GM12892 (cell line): ENCODE data around the gene RTL1.

Source experiments
- DNase-seq: peaks from one replicate; pipeline ENCODE4 v3.0.0; 2011; ENCODE audit not compliant: insufficient read length
- FAIRE-seq: peaks from 2 replicates; lab custom pipeline; 2011; peaks lifted over from hg19 to GRCh38; lab: Jason Lieb, UNC
- POLR2A ChIP-seq: IDR thresholded peaks from 2 replicates; pipeline ENCODE4 v1.6.1; 2011; ENCODE audit warnings: low read depth, low read length, control low read depth
- POLR2AphosphoS5 ChIP-seq: IDR thresholded peaks from 2 replicates; pipeline ENCODE4 v1.6.1; 2011; ENCODE audit warnings: low read depth, low read length, control low read depth
- TAF1 ChIP-seq: IDR thresholded peaks from 2 replicates; pipeline ENCODE4 v1.6.1; 2011; ENCODE audit warnings: low read depth, mild to moderate bottlenecking, control low read depth, low read length, borderline replicate concordance

RTL1 gene

DNA sequence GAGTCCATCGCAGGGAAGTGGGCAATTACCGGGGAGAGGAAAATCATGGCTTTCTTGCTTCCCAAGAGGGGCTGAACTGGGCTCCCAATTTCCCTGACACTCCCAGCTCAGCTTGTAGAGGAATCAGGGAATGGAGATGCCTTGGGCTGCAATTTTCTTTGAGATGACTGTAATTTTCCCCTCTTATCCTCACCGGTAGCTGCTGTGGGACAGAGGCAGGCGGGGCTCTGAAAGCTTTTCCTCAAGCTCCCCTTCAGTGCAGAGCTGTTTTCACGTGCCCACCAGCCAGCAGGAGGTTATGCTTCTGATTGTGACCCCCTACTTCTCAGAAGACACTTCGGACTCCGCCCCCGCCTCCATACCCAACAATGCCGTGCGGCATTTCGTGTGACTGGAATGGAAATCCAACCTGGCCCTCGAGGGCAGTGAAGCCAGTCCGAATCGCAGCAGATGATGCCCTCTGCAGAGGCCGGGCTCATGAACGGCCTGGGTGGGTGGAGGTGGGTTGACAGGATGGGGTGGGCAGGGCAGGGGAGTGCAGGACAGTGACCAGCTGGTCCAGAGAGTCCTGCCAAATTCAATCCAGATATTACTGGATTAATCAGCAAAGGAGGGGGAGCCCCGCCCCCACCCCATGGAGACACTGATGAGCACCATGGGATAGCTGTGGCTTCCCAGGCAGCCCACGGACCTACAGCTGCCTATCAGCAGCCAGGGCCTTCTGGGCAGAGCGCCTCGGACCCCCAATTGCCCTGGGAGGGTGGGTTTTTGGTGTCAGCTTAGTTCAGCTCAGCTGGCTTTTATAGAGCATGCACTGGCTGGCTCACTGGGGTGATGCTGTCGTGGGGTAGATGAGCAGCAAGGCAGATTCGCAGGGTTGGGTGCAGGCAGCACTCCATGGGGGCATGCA is 37.6 kb downstream of the RTL1 start:
- no peak for DNase-seq
- FAIRE-seq = no peak
- TF ChIP-seq TAF1 (no peak), POLR2A (no peak), POLR2AphosphoS5 (no peak)

DNA sequence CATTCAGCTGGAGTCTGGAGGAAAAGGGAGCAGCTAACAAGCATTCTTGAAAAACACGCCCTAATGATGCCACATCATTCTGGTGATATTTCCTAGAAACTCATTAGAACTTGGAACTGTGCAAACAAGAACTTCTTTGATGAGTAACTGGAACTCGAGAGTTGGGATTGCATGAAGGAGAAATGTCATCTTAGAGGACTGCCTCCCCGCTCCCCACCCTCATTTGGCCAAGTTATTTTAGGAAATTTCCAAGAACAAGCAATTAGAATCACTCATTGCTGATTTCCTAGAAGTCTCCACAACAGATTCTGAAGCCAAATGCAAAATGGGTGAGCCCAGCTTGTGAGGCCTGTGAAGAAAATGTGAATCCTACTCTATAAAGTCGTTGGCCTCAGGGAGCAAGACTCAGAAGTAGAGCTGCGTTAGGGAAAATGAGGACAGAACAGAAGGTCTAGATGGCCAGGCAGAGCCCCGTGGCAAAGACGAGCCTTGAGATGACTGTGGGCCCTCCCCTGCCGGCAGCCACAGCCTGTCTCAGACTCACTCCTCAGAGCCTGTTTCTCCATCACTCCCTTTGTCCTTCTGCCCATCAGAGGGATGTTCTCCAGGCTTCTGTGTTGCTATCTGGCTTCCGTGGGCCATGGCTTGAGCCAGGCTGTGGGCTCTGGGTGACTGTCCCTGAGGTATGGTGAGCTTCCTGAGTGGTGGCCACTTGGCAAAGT is 38.4 kb downstream of the RTL1 start:
- TF ChIP-seq POLR2A (no peak), TAF1 (no peak), POLR2AphosphoS5 (no peak)
- no peak for FAIRE-seq
- no peak for DNase-seq

- DNase-seq (no peak), FAIRE-seq (no peak)
- no peak for TF ChIP-seq POLR2A
- TF ChIP-seq POLR2AphosphoS5 = no peak
- TF ChIP-seq TAF1 = no peak
These were observed 39.3 kb downstream of the RTL1 start for GRCh38 chr14:100864206-100864605.

DNA sequence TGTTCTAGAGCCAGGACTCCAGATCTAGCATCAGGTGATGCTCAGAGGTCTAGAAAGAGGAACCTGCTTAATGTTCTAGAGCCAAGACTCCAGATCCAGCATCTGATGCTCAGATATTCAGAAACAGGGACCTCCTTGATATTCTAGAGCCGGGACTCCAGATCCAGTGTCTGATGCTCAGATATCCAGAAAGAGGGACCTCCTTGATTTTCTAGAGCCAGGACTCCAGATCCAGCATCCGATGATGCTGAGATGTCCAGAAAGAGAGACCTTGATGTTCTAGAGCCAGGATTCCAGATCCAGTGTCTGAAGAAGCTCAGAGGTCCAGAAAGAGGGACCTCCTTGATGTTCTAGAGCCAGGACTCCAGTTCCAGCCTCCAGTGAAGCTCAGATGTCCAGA is 40.7 kb downstream of the RTL1 start:
- TF ChIP-seq TAF1 (no peak), POLR2A (no peak), POLR2AphosphoS5 (no peak)
- FAIRE-seq (no peak), DNase-seq (no peak)

- TF ChIP-seq POLR2AphosphoS5 (no peak), TAF1 (no peak), POLR2A (no peak)
- no peak for FAIRE-seq
- DNase-seq = no peak
These were observed 41.2 kb downstream of the RTL1 start for GRCh38 chr14:100862277-100862676.

GRCh38 chr14:100861937-100862247 is 41.6 kb downstream of the RTL1 start:
- TF ChIP-seq TAF1 (no peak), POLR2A (no peak), POLR2AphosphoS5 (no peak)
- DNase-seq (no peak), FAIRE-seq (no peak)

DNA sequence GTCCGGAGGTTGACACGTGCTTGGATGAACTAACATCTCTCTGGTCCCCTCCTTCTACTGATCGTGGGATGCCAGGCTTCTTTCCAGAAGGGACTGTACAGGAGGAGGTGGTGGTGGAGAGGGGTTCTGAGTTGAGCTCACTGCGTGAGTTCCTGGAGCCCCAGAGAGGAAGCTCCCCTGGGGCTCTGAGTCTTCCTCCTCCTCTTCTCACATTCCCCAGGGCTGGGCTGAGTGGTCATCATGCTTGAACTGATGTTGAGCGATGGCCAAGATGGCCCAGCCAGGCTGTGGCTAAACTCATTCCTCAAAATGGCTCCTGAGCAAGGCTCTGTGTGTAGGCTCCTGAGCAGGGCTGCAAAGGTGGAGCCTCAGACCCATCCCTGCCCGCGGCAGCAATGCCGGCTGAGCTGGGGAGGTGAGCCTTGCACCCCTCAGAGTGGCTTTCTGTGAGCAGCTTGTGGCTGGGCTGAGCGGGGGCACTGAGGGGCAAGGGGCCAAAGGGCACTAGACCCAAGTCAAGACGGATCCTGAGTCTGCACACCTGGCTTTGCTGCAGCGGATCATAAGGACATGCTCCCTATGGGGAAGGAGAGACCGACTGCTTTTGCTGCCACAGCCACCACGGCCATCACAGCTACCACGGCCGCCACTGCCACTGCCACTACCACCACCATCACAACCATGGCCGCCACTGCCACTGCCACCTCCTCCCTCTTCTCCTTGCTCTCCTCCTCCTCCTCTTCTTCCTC is 42.2 kb downstream of the RTL1 start:
- FAIRE-seq (no peak), DNase-seq (no peak)
- TF ChIP-seq TAF1 (no peak), POLR2A (no peak), POLR2AphosphoS5 (no peak)

DNA sequence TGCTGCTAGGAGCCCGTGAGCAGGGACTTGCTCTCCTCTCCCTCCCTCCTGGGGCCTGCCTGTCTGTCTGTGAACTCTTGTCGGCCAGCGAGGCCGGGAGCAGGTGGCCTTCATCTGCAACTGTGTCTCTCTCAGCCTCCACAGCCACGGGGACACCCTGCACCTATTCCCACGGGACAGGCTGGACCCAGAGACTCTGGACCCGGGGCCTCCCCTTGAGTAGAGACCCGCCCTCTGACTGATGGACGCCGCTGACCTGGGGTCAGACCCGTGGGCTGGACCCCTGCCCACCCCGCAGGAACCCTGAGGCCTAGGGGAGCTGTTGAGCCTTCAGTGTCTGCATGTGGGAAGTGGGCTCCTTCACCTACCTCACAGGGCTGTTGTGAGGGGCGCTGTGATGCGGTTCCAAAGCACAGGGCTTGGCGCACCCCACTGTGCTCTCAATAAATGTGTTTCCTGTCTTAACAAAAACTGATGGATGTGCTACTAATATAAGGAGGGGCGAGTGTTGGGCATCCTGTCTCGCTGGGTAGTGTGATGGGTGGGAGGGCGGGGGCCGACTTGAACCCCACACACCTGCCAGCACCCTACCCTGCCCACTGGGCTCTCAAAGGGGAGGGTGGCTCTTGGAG is 42.9 kb downstream of the RTL1 start:
- TF ChIP-seq TAF1 (no peak), POLR2AphosphoS5 (no peak), POLR2A (no peak)
- FAIRE-seq (no peak), DNase-seq (no peak)

DNA sequence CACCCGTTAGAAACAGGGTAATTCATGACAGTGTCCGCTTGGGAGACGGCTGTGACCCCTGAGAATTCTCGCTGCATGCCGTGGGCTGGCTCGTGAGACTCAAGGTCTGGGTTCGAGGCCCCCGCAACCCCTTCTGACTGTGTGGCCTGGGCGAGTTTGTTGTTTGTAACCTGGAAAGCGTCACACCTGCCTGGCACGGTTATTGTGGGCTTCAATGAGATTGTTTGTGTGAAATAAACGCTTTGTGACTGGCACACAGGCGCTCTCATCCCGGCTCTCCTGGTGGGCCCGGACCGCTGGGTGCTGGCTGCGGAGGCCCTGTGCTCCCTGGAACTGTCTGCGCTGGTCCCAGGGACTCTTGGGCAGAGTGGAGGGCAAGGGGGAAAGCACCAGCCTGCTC is 43.7 kb downstream of the RTL1 start:
- no peak for FAIRE-seq

GRCh38 chr14:100858838-100859220 is 44.7 kb downstream of the RTL1 start:
- DNase-seq (no peak), FAIRE-seq (no peak)
- TF ChIP-seq POLR2A (no peak), POLR2AphosphoS5 (no peak), TAF1 (no peak)

More for the DNA sequence above, 43.7 kb downstream of the RTL1 start:
- no peak for TF ChIP-seq POLR2A
- no peak for TF ChIP-seq POLR2AphosphoS5
- TF ChIP-seq TAF1 = no peak
- DNase-seq = no peak

DNA sequence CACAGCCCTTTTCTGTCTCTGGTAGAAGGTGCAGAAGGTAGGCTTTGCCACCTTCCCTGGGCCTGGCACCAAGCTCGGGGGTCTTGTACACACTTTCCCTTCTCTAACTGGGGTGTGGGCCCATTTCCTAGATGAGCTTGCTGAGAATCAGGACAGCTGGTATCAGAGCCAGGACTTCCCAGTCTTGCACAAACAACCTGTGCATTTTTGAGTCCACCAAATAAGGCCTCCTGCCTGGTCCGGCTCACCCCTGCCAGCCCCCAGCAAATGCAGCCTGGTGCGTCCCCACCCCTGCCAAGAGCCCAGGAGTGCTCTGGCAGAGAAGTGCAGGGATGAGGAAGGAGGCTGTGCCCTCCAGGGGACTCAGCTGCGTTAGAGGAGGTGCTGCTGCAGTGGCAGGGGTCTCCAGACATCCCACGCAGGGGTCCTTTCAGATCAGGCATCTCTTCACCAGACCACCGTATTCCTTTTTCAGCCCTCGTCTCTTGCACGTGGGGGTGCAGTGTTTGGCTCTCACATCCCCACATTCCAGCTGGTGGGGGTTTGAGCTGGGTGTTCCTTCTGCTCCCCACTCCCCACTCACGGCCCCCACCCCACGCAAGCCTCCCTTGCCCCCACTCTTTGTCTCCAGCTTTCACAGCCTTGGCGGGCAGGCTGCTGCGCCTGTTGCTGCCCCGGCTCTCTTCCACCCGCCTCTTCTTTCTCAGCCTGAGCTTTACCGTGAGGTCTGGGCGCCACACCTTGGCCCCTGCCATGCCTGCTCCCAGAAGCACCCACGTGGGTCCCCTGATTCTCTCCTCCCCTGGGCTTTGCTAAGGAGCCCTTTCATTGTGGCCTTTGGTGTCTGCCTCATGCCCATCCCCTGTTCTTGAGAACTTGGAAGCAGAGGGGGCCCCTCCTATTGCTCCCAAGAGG is 45.3 kb downstream of the RTL1 start:
- no peak for TF ChIP-seq POLR2AphosphoS5
- TF ChIP-seq TAF1 = no peak
- no peak for TF ChIP-seq POLR2A
- DNase-seq = no peak
- FAIRE-seq = no peak
